Upper lobe of left lung (tissue), 4 donors: ENCODE data around the gene ADTRP.

Source experiments
- EP300 ChIP-seq, 4 donors: sonication (generic); formaldehyde crosslinking; IDR thresholded peaks; one replicate each; pipeline ENCODE4 v1.5.1; 2017; ENCODE audit warnings: antibody characterized with exemption in 4 of 4, control low read depth in 2 of 4
- POLR2A ChIP-seq, 4 donors: fragments of 450-650 bp; IDR thresholded peaks; one replicate each; pipeline ENCODE4 v1.5.1; 2016 to 2017; ENCODE audit warnings: antibody characterized with exemption in 4 of 4, mild to moderate bottlenecking in 2 of 4

DNA sequence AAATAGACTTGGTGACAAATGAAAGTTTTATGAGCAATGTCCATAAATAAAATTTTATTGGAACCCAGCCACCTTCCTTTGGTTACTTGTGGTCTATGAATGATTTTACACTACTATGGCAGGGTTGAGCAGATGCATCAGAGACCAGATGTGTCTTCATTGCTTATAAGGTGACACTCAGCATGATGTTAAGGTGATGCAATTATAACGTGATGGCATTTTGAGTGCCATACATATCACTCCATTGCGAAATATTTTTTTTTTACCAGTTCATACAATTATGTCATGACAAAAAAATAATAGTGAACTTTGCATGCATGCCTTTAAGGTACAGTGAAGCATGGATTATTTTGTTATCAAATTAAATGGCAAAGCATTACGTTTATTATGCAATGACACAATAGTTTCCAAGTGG lies 96.0 kb downstream of the ADTRP start:
- TF ChIP-seq EP300 (IDR thresholded peaks at IDR 0.05) (no peak), POLR2A (IDR thresholded peaks at IDR 0.05) (no peak)
